Coronary artery (tissue), 2 donors: ENCODE data around the gene CAND2.
"Not testable (repeated sequence)": the region's sequence is repeated elsewhere in the genome, so short reads cannot be mapped to it uniquely, and the experiment has no call there.

Experiments
- DNase-seq: peaks from one replicate; pipeline ENCODE4 v3.0.0-alpha.2; 2017; ENCODE audit warnings: low spot score
- H3K27ac ChIP-seq, 2 donors: fragments of 200-600 bp; sonication (generic); one replicate each; pipeline ENCODE4 v1.5.1; 2016 to 2019
- H3K4me3 ChIP-seq: fragments of 200-600 bp; sonication (generic); 2 replicates; pipeline ENCODE4 v1.5.1; 2016; ENCODE audit warnings: mild to moderate bottlenecking, moderate library complexity
- TF ChIP-seq, protein P1 (sequence below): fragments of 200-600 bp; sonication (generic); IDR thresholded peaks from one replicate; pipeline ENCODE4 v1.5.1; 2019; ENCODE audit warnings: antibody characterized with exemption

Gene CAND2

DNA sequence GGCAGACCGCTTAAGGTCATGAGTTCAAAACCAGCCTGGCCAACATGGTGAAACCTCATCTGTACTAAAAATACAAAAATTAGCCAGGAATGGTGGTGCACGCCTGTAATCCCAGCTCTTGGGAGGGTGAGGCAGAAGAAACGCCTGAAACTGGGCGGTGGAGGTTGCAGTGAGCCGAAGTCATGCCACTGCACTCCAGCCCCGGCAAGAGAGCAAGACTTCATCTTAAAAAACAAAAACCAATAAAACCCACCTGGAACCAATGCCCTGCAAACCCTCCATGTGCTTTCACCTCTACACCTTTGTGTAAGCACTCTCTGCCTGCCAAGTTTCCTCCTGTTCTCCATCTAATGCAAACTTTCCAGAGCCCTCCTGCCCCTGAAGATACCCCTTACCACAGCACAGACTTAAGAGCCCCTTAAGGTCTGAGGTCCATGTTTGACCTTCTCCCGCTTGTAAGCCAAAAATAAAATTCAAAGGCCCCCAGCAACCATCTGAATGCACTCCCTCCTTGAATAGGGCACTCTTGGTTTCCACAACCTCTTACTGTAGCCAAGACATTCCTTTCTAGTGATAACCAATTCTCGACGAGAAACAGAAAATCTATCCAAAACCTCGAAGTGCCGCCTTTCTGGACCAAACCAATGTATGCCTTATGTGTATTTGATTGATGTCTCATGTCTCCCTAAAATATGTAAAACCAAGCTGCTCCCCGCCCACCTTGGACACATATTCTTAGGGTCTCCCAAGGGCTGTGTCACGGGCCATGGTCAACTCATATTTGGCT, 41.9 kb downstream of the CAND2 start:
- no peak overlapping the region for H3K27ac ChIP-seq
- TF ChIP-seq, protein P1, sequence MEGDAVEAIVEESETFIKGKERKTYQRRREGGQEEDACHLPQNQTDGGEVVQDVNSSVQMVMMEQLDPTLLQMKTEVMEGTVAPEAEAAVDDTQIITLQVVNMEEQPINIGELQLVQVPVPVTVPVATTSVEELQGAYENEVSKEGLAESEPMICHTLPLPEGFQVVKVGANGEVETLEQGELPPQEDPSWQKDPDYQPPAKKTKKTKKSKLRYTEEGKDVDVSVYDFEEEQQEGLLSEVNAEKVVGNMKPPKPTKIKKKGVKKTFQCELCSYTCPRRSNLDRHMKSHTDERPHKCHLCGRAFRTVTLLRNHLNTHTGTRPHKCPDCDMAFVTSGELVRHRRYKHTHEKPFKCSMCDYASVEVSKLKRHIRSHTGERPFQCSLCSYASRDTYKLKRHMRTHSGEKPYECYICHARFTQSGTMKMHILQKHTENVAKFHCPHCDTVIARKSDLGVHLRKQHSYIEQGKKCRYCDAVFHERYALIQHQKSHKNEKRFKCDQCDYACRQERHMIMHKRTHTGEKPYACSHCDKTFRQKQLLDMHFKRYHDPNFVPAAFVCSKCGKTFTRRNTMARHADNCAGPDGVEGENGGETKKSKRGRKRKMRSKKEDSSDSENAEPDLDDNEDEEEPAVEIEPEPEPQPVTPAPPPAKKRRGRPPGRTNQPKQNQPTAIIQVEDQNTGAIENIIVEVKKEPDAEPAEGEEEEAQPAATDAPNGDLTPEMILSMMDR = no peak
- no peak for DNase-seq
- H3K4me3 ChIP-seq = peak overlapping the region; percentile 11

DNA sequence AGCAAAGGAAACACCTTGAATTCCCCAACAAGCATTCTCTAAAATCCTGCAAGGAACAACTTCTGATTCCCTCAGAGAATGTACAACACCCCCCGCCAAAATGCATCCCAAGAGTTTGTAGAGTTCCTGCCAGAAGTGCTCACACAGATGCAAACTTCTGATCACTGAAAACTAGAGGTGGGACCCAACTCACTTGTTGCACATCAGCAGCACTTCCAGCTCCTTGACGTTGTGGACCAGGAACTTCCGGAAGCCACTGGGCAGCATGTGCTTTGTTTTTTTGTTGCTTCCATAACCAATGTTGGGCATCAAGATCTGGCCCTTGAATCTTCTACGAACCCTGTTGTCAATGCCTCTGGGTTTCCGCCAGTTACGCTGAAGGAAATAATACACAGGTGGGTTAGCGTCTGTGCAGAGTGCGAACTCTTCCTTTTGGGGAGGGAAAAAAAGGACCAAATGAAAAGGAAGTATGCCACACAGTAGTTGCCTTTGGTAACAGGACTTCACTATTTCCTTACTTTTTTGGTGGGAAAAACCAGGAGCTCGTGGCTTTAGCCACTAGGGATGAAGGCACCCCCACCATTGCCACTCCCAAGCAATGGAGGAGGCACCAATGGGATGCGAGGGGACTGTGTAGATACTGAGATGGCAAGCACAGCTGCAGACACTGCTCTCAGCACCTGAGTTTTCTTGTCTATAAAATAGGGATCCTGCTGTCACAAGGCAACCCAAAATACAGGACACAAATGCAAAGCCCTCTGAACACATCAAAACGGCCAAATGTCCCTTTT, 42.9 kb downstream of the CAND2 start:
- H3K27ac ChIP-seq = no peak overlapping the region
- H3K4me3 ChIP-seq = peak overlapping the region; percentile 80
- no peak for DNase-seq
- TF ChIP-seq, protein P1 = no peak

DNA sequence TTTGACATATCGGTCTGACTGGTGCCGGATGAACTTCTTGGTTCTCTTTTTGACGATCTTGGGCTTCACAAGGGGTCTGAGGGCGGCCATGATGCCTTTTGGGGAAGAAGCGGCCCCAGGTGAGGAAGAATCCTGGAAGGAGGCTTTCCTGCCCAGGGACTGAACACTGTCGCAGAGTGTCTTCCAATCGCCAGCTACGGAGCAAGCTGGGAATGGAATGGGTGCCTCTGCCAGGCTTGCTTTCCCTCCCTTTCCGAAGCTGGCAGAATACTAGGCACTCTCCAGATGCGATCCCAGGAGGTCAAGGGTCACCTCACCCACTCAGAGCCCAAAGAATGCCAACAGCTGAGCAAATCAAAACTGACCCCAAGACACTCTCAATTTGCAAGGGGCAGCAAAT, 43.7 kb downstream of the CAND2 start:
- DNase-seq = not testable (repeated sequence)
- Histone ChIP-seq H3K4me3 (peak overlapping the region; percentile 80), H3K27ac (peak overlapping the region; percentile 83 to 85)

DNA sequence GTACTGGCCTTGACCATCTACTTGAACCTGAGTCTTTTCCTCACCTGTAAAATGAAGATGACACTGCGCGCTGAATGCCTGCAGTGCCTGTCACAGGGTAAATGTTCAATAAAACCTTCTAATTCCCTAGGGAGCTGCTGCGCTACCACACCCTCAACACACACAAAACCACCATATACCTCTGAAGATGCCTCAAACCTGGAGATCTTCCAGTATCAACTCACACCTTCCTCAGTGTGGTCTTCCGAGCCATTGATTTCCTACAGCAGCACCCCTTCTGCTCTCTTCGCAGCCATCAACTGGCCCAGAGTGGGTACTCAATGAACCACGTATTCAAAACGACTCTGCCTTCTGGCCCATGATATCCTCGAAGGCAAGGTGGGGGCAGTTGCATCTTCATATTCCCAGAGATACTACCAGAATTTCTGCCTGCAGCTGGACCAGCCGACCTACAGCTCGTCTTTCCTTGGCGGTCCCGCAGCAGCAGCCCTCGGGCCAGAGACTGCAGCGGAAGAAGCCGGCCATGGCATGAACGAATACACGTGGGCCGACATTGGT, 44.2 kb downstream of the CAND2 start:
- TF ChIP-seq, protein P1 = no peak
- DNase-seq = no peak

DNA sequence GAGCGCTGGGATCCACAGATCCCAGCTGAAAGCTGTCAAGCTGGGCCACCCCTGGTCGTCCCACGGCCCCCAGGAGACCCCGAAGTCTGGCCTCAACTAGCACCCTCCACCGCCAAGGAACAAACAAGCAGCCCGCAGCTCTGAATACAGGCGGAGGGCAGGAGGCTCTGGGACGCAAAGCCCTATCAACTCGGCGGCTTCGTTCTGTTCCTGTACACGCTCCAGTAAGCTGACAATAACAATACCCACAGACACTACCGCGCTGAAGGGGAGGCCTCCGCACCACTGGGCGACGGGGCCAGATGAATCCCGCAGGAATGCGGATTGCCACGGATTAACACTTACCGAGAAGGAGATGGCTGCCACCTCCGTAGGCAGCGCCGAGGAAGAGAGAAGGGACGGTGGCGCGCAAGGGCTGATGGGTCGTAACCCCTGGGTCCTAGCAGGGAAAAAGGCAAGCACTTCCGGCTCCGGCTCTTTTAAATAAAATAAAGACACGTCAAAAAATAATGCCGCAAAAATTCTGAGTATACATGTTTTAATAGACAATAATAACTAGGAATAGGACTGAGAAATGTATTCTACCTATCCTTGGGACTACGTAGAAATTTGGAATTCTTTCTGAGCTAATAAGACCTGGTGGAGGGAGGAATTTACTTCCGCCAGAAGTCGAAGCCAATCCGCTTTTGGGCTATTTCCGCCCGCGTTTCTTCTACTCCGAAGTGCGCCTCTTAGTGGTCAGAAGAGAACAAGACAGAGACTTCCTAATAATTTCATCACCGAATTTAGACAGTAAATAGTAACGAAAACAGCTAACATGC, 44.9 kb downstream of the CAND2 start, which contains the start of gene RPL32:
TSS of gene RPL32 (minus strand) at position 417 of the 821 bp plus-strand sequence. CDS start 1,328 bp downstream, outside the sequence.
- peak; percentile 90 for DNase-seq
- Histone ChIP-seq H3K27ac (peak within 1 kb of the TSS; percentile 83 to 85), H3K4me3 (peak within 1 kb of the TSS; percentile 80)
- TF ChIP-seq, protein P1 = peak; percentile 74

More for the DNA sequence above, 44.2 kb downstream of the CAND2 start:
- H3K4me3 ChIP-seq = peak overlapping the region; percentile 80
- peak overlapping the region; percentile 83 to 85 for H3K27ac ChIP-seq

DNA sequence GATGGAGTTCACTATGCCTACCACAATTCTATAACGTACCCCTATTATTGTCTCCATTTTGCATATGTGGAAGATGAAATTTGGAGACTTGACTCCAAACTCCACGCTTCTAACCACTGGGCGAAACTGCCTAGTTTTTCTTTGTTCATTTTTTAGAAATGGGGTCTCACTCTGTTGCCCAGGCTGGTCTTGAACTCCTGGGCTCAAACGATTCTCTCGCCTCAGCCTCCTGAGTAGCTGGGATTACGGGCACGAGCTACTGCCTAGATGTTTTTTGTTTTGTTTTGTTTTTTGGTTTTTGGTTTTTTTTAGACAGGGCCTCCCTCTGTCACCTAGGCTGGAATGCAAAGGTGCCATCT, 45.5 kb downstream of the CAND2 start:
- no peak for DNase-seq
- Histone ChIP-seq H3K4me3 (peak overlapping the region; percentile 80), H3K27ac (peak overlapping the region; percentile 83 to 85)
- TF ChIP-seq, protein P1 = peak; percentile 10

DNA sequence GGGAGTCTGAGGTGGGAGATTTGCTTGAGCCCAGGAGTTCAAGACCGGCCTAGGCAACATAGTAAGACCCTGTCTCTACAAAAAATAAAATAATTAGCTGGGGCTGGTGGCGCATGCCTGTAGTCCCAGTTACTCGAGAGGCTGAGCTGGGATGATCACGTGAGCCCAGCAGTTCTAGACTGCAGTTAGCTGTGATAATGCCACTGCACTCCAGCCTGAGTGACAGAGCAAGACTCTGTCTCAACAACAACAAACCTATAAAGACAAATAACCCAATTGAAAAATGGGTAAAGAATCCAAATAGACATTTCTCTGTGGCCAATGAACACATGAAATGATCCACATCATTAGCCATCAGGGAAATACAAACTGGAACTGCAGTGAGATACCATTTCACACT, 46.0 kb downstream of the CAND2 start:
- Histone ChIP-seq H3K27ac (no peak overlapping the region), H3K4me3 (no peak overlapping the region)
- DNase-seq = no peak
- TF ChIP-seq, protein P1 = no peak
